HG02571 (cell line): Measurements from ENCODE around the gene PGK1.

Source experiments
- ATAC-seq: cut with Tn5 transposase; IDR thresholded peaks from one replicate; pipeline ENCODE4 v1.9.1; 2021; ENCODE audit warnings: mild to moderate bottlenecking, moderate library complexity; ENCODE audit not compliant: unreplicated experiment

Gene PGK1

DNA sequence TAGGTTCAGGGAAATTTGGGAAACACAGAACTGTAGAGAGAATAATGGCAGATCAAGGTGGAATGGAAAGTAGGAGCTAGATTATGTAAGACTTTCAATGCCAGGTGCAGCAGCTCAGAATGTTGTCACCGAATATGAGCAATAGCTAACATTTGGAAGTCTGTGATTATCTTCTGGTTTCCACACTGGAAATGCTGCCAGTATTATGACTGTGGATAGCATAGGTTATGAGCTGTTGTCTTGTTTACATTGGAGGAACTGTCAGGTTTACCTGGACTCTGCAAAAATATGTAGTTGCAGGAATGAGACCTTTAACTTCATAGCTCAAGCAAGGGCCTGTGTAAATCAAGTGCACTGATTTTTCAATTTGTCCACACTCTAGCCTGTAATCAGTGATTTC lies 61.4 kb downstream of the PGK1 start:
- ATAC-seq, result no peak

DNA sequence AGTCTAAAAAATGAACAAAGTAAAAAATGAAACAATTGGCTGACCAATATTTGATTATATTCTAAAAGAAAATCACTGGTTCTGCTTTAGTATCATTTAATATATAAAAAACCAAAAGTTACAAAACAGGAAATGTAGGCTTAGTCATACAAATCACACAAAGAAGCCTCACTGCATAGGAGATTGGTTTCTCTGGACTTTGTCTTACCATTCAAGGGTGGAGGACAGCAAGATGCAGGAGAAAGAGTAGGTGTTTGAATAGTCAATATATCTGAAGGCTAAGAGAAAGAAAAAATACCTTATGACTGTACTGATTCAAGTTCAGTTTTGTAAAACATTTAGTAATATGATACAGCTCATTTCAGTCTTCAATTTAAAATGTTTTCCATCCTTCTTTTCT lies 64.0 kb downstream of the PGK1 start:
- ATAC-seq, result no peak
